Measurements from ENCODE around the gene GTPBP6.

DNA sequence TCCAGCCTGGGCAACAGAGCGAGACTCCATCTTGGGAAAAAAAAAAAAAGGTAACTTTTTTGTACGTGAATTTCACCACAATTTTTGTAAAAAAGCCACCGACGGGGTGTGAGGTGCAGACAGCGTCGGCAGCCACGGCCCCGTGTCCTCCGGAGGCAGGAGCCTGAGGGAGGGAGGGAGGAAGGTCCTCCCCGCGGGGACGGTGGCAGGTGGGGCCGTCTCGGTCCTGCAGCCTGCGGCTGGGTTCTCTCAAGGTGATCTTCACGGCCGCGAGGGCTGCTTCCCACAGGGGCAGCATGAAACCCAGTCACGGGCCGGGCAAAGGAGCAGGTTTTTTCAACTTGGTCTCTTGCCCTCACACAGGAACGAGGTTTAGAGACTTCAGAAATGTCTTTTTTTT is 23.5 kb downstream of the GTPBP6 start:
- TF ChIP-seq, protein P1, sequence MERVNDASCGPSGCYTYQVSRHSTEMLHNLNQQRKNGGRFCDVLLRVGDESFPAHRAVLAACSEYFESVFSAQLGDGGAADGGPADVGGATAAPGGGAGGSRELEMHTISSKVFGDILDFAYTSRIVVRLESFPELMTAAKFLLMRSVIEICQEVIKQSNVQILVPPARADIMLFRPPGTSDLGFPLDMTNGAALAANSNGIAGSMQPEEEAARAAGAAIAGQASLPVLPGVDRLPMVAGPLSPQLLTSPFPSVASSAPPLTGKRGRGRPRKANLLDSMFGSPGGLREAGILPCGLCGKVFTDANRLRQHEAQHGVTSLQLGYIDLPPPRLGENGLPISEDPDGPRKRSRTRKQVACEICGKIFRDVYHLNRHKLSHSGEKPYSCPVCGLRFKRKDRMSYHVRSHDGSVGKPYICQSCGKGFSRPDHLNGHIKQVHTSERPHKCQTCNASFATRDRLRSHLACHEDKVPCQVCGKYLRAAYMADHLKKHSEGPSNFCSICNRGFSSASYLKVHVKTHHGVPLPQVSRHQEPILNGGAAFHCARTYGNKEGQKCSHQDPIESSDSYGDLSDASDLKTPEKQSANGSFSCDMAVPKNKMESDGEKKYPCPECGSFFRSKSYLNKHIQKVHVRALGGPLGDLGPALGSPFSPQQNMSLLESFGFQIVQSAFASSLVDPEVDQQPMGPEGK (CRISPR knock-in tag; IDR thresholded peaks at IDR 0.05; ENCODE audit: borderline replicate concordance): no peak
- no peak for TF ChIP-seq TOX (CRISPR knock-in tag; IDR thresholded peaks at IDR 0.05; ENCODE audit: borderline replicate concordance)
- no peak for TF ChIP-seq RARB (CRISPR knock-in tag; IDR thresholded peaks at IDR 0.05)
- no peak for TF ChIP-seq ZFP3 (CRISPR knock-in tag; IDR thresholded peaks at IDR 0.05)
- TF ChIP-seq ZFP30 (CRISPR knock-in tag; IDR thresholded peaks at IDR 0.05): no peak
- TF ChIP-seq ZNF70 (CRISPR knock-in tag; IDR thresholded peaks at IDR 0.05): no peak
- no peak for TF ChIP-seq ARNTL (CRISPR knock-in tag; IDR thresholded peaks at IDR 0.05; ENCODE audit: borderline replicate concordance, low read depth)
- TF ChIP-seq SNAI2 (CRISPR knock-in tag; IDR thresholded peaks at IDR 0.05): no peak
- TF ChIP-seq, protein P2, sequence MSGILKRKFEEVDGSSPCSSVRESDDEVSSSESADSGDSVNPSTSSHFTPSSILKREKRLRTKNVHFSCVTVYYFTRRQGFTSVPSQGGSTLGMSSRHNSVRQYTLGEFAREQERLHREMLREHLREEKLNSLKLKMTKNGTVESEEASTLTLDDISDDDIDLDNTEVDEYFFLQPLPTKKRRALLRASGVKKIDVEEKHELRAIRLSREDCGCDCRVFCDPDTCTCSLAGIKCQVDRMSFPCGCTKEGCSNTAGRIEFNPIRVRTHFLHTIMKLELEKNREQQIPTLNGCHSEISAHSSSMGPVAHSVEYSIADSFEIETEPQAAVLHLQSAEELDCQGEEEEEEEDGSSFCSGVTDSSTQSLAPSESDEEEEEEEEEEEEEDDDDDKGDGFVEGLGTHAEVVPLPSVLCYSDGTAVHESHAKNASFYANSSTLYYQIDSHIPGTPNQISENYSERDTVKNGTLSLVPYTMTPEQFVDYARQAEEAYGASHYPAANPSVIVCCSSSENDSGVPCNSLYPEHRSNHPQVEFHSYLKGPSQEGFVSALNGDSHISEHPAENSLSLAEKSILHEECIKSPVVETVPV (CRISPR knock-in tag; IDR thresholded peaks at IDR 0.05): no peak
- no peak for TF ChIP-seq PPARA (CRISPR knock-in tag; IDR thresholded peaks at IDR 0.05; ENCODE audit: borderline replicate concordance)
- TF ChIP-seq ESRRG (CRISPR knock-in tag; IDR thresholded peaks at IDR 0.05): no peak

All from SK-N-SH treated with all-trans-retinoic acid at 6 μM for 48 hours (cell line).